Activated CD8-positive, alpha-beta memory T cell treated with anti-CD3 and anti-CD28 coated beads, Interleukin-2, amount 10 ng/mL, durations not matched to agents 7 days and 5 days (primary cell): ENCODE results near the gene IFT20. TPM values are rescaled to one million over a fixed set of nuclear protein-coding genes. Genes with fewer than 3 reads are reported as not detected.
A peak's percentile ranks its signal among the peaks of the same experiment; 100 is the strongest.

Experiments used
- ATAC-seq: fragments of 150-1000 bp; cut with Tn5 transposase; one replicate; pipeline ENCODE4 v1.10.0; 2021; ENCODE audit warnings: moderate library complexity
- CTCF ChIA-PET: fragments of 350-600 bp; sonication (Branson Sonifier 250); formaldehyde crosslinking; loops from one replicate; lab custom pipeline; 2021; ENCODE audit warnings: antibody characterized with exemption; lab: Charles Lee
- DNase-seq: peaks from one replicate; pipeline ENCODE4 v3.0.0-alpha.2; 2020
- H3K27ac Mint-ChIP-seq: one replicate; pipeline ENCODE4 v1.8.0; 2021; ENCODE audit warnings: mild to moderate bottlenecking, mixed read lengths
- H3K27me3 Mint-ChIP-seq: one replicate; pipeline ENCODE4 v1.8.0; 2021; ENCODE audit warnings: mixed read lengths
- H3K36me3 Mint-ChIP-seq: one replicate; pipeline ENCODE4 v1.8.0; 2021; ENCODE audit warnings: mild to moderate bottlenecking, mixed read lengths
- H3K4me1 Mint-ChIP-seq: one replicate; pipeline ENCODE4 v1.8.0; 2021; ENCODE audit warnings: mixed read lengths
- H3K4me3 Mint-ChIP-seq: one replicate; pipeline ENCODE4 v1.8.0; 2021; ENCODE audit warnings: mild to moderate bottlenecking, moderate library complexity, mixed read lengths
- H3K9me3 Mint-ChIP-seq: one replicate; pipeline ENCODE4 v1.8.0; 2022; ENCODE audit warnings: low read depth, mixed read lengths
- total RNA-seq, 2 experiments: library from RNA; stranded (reverse); gene quantifications; one replicate each; pipeline ENCODE4 v1.2.3, GENCODE V29; 2021

IFT20 gene, protein sequence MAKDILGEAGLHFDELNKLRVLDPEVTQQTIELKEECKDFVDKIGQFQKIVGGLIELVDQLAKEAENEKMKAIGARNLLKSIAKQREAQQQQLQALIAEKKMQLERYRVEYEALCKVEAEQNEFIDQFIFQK
- total RNA-seq, result 10 to 100 TPM; 20.2 to 22.8 TPM

DNA sequence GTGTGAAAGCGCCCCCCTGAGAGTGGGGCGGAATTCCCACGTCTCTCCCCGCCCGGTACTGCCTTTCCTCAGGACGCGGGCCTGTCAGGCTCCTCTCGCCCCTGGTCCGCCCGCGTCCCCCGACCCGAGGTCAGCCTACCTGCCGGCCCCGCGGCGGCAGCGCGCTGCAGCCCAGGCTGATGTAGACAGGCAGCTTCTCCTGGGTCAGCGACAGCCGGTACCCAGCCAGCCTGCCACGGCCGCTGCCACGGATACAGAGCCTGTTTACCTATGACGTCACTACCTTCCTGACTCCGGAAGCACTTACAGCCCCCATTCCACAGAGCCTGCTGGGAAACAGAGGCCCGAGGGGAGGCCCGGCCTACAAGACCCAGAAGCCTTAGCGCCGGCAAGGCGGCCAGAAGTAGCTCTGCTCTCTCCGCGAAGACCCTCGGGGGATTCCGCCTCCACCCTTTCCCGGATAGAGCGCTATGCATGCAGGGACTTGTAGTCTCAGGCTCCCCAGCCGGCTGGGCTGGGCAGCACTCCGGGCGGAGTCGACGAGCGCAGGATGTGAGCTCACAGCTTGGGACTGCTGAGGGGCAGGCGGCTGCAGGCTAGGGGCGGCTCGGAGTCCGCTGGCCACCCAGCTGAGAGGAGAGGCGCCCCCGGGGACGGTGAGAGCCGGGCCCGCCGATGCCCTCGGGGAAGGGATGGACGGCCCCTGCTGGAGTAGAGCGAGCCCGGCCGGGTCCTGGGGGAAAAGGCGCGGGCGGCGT lies at the start of gene IFT20, which contains the start of gene TNFAIP1:
Gene IFT20 (minus strand): TSS at position 272 of the 758 bp plus-strand sequence. CDS start 3,487 bp downstream, outside the sequence.
Gene TNFAIP1 (plus strand): TSS at position 561 of the 758 bp plus-strand sequence. CDS start 3,761 bp downstream, outside the sequence.
- peak; percentile 100 for DNase-seq
- H3K4me3 Mint-ChIP-seq, result peak within 1 kb of the TSS; percentile 97
- H3K27me3 Mint-ChIP-seq, result no peaks in the 10 kb centered on the region
- H3K36me3 Mint-ChIP-seq, result peaks cover 3% of the 10 kb centered on the region
- no peaks in the 10 kb centered on the region for H3K9me3 Mint-ChIP-seq
- peak within 1 kb of the TSS; percentile 92 for H3K27ac Mint-ChIP-seq
- CTCF ChIA-PET, result interaction anchor here (0.6 to 4.3 kb wide), 17 partner anchors 9 to 685 kb away, joined by 3 to 31 read pairs (median 3); partner anchors contain the start of genes BLTP2, POLDIP2 and TMEM97
- ATAC-seq, result peak; percentile 96
- peaks cover 36% of the 10 kb centered on the region for H3K4me1 Mint-ChIP-seq

DNA sequence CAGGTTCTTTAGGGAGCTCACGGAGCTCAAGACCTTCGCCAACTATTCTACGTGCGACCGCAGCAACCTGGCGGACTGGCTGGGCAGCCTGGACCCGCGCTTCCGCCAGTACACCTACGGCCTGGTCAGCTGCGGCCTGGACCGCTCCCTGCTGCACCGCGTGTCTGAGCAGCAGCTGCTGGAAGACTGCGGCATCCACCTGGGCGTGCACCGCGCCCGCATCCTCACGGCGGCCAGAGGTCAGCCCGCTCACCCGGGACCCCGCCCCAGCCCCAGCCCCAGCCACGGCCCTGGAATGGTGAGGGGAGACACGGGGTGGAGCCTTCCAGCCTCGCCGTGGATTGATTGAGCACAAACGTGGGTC lies 49.7 kb upstream of the IFT20 start:
- CTCF ChIA-PET, result interaction anchor here (0.7 to 3.0 kb wide), 6 partner anchors 12 to 166 kb away, joined by 3 to 17 read pairs (median 4); partner anchors contain the start of gene SLC46A1
- no peaks in the 10 kb centered on the region for H3K9me3 Mint-ChIP-seq

DNA sequence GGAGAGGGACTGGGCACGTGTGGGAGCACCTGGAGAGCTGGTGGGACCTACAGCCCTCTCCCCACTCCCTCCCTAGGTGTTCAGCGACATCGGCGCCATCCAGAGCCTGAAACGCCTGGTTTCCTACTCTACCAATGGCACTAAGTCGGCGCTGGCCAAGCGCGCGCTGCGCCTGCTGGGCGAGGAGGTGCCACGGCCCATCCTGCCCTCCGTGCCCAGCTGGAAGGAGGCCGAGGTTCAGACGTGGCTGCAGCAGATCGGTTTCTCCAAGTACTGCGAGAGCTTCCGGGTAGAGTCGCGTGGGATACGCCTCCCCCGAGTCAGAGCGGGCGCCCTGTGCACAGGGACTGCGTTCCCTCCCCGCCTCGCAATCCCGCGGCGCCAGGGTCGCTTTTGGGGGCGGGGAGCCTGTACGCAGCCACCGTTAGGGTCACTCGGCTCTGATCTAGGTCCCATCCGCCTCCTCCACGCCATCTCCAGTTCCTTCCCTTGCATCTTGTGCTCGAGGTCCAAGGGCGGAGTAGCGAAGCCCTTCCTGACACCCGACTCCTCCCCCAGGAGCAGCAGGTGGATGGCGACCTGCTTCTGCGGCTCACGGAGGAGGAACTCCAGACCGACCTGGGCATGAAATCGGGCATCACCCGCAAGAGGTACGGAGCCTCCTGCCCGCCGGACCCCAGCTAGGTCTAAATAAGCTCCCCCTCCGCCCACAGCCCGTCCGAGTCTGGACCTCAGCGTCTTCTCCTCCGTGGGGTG lies 49.2 kb upstream of the IFT20 start:
- CTCF ChIA-PET, result interaction anchor here (0.7 to 3.0 kb wide), 9 partner anchors 11 to 166 kb away, joined by 3 to 17 read pairs (median 3); partner anchors contain the start of genes IFT20, SLC46A1 and TNFAIP1
- ATAC-seq (peak; percentile 97), DNase-seq (peak; percentile 88)
- Mint-ChIP-seq H3K36me3 (peaks cover 12% of the 10 kb centered on the region), H3K9me3 (no peaks in the 10 kb centered on the region), H3K4me3 (peak overlapping the region; percentile 87), H3K27me3 (no peaks in the 10 kb centered on the region), H3K27ac (peak overlapping the region; percentile 77), H3K4me1 (peaks cover 22% of the 10 kb centered on the region)

More for the DNA sequence above, 49.7 kb upstream of the IFT20 start:
- Mint-ChIP-seq H3K27me3 (no peaks in the 10 kb centered on the region), H3K4me1 (peaks cover 22% of the 10 kb centered on the region), H3K36me3 (peaks cover 15% of the 10 kb centered on the region), H3K4me3 (peak overlapping the region; percentile 87), H3K27ac (peak overlapping the region; percentile 77)
- peak; percentile 29 for ATAC-seq
- no peak for DNase-seq

DNA sequence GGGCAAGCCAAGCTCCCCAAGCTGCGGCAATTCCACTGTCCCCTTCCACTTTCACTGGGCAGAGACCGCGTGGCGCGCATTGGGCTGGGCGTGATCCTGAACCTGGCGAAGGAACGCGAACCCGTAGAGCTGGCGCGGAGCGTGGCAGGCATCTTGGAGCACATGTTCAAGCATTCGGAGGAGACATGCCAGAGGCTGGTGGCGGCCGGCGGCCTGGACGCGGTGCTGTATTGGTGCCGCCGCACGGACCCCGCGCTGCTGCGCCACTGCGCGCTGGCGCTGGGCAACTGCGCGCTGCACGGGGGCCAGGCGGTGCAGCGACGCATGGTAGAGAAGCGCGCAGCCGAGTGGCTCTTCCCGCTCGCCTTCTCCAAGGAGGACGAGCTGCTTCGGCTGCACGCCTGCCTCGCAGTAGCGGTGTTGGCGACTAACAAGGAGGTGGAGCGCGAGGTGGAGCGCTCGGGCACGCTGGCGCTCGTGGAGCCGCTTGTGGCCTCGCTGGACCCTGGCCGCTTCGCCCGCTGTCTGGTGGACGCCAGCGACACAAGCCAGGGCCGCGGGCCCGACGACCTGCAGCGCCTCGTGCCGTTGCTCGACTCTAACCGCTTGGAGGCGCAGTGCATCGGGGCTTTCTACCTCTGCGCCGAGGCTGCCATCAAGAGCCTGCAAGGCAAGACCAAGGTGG lies 46.0 kb upstream of the IFT20 start:
- Mint-ChIP-seq H3K4me3 (no peak overlapping the region), H3K9me3 (no peaks in the 10 kb centered on the region), H3K4me1 (peaks cover 26% of the 10 kb centered on the region), H3K36me3 (peaks cover 8% of the 10 kb centered on the region), H3K27ac (no peak overlapping the region), H3K27me3 (no peaks in the 10 kb centered on the region)
- peak; percentile 54 for DNase-seq
- no peak for ATAC-seq
- CTCF ChIA-PET, result interaction anchor here (0.8 to 2.2 kb wide), 3 partner anchors 36 to 170 kb away, joined by 3 to 9 read pairs (median 3); no protein-coding TSS in a partner anchor

DNA sequence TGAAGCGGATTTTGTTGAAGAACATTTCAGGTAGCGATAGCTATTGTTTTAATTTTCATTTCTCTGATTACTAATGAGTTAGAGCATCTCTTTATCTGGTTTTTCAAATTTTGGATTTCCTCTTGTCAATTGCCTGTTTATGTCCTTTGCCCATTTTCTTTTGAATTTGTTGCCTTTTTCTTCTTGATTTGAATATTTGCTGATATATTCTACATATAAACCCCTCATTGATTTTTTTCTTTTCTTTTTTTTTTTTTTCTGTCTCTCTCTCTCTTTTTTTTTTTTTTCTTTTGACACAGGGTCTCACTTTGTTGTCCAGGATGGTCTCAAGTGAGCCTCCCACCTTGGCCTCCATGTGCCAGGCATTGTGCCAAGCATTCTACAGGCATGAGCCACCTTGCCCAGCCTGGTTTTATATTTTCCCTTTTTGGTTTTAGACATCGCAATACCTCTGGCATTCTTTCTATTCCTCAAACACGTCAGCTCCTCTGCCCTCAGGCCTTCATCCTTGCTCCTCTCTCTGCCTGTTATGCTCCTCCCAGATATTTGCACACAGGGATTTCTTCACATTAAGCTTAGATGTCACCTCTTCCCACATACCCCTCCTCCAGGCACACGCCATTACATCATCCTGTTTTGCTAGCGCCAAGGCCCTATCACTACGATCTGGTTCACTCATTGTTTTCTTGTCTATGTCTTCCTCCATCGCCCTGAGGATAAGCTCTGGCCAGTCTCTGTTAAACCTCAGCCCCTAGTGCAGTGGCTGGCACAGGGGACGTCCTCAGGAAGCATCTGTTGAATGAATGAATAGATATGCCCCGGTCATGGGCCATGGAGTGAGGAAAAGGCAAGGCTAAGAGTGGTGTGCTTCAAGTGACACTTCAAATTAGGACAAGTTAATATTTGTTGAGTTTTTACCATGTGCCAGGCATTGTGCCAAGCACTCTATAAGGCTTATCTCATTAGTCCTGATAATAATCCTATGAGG lies 44.8 kb upstream of the IFT20 start:
- peaks cover 20% of the 10 kb centered on the region for H3K4me1 Mint-ChIP-seq
- ATAC-seq (no peak), DNase-seq (no peak)
- peaks cover 8% of the 10 kb centered on the region for H3K36me3 Mint-ChIP-seq
- CTCF ChIA-PET, result interaction anchor here (0.7 to 1.3 kb wide), 4 partner anchors 16 to 810 kb away, joined by 3 to 4 read pairs (median 3); partner anchors contain the start of gene SEBOX
- no peaks in the 10 kb centered on the region for H3K27me3 Mint-ChIP-seq
- no peaks in the 10 kb centered on the region for H3K9me3 Mint-ChIP-seq
- H3K4me3 Mint-ChIP-seq, result no peak overlapping the region
- no peak overlapping the region for H3K27ac Mint-ChIP-seq

DNA sequence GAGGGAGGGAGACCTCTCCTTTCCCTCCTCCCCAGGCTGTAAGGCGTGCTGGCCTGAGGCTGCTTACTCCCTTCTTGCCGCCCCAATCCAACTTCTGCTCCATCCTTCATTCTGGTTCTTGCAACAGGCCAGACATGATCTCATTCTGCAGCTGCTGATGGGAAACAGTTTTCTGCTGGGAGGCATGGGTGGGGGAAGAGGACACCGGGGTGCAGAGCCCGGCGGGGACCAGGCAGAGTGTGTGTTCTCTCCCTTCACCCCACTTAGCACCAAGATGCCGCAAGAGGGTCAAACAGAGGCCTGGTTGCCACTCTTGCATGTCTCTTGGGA lies 37.6 kb upstream of the IFT20 start:
- Mint-ChIP-seq H3K27me3 (no peaks in the 10 kb centered on the region), H3K4me3 (peak overlapping the region; percentile 75), H3K27ac (no peak overlapping the region), H3K4me1 (peaks cover 21% of the 10 kb centered on the region), H3K36me3 (no peaks in the 10 kb centered on the region), H3K9me3 (no peaks in the 10 kb centered on the region)
- no peak for DNase-seq
- no peak for ATAC-seq
- CTCF ChIA-PET, result interaction anchor here (1.2 to 2.3 kb wide), 3 partner anchors 11 to 44 kb away, joined by 3 to 7 read pairs (median 7); partner anchors contain the start of genes IFT20 and TNFAIP1

DNA sequence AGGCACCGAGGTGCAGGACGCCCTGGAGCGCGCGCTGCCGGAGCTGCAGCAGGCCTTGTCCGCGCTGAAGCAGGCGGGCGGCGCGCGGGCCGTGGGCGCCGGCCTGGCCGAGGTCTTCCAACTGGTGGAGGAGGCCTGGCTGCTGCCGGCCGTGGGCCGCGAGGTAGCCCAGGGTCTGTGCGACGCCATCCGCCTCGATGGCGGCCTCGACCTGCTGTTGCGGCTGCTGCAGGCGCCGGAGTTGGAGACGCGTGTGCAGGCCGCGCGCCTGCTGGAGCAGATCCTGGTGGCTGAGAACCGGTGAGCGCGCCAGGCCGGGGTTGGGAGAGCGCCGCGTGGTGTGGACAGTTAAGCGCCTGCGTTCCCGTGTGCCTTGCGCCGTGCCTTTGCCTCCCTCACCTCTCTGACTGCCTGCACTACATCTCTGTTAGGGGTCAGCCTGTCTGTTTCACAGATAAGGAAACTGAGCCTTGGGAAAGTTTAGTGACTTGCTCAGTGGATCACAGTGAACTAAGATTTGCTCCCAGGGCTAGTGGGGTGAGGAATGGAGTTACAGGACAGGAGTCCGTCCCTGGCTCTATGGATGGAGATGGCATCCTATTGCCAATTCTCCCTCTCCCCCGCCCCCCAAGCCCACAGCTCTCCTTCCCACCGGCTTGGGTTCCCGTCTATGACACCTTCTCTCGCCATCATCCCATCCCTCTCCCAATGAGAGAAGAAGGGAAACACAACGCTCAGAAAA lies 37.1 kb upstream of the IFT20 start:
- no peak overlapping the region for H3K27ac Mint-ChIP-seq
- no peaks in the 10 kb centered on the region for H3K9me3 Mint-ChIP-seq
- CTCF ChIA-PET, result interaction anchor here (1.1 to 2.3 kb wide), 3 partner anchors 12 to 45 kb away, joined by 3 to 7 read pairs (median 6); partner anchors contain the start of genes IFT20 and TNFAIP1
- ATAC-seq, result peak; percentile 5
- peaks cover 20% of the 10 kb centered on the region for H3K4me1 Mint-ChIP-seq
- peak; percentile 46 for DNase-seq
- H3K27me3 Mint-ChIP-seq, result no peaks in the 10 kb centered on the region
- H3K4me3 Mint-ChIP-seq, result peak overlapping the region; percentile 75
- no peaks in the 10 kb centered on the region for H3K36me3 Mint-ChIP-seq

DNA sequence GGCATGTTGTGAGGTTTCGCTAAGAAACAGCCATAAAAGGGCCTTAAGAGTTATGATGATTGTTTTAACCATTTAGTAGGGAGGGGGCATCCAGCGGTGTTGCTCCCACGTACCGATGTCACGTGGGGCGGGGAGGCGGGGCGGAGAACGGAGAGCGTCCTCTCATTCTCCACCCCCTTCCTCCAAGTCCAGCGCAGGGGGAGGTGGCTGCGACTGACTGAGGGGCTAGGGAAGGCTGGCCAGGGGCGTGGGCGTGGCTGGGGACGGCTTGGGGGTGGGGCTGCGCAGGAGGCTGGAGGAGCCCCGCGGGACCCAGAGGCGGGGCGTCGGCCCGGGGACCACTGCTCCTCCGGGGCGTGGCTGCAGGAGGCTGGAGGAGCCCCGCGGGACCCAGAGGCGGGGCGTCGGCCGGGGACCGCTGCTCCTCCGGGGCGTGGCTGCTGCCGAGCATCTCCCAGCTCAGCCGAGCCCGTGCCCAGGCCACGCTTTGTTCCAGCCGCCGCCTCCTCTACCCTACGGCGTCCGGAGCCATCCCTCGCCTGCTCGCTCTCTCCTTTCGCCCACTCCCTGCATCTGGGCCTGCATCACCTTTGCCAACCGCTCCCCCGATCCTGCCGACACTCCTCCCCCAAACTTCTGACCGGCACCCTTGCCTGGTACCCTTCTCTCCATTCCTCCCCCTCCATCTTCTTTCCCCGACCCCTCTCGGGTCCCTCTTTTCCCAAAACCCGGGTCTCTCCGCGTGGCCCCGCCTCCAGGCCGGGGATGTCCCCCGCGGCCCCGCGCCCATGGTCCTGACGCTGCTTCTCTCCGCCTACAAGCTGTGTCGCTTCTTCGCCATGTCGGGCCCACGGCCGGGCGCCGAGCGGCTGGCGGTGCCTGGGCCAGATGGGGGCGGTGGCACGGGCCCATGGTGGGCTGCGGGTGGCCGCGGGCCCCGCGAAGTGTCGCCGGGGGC lies 36.3 kb upstream of the IFT20 start, which contains the start of gene SARM1:
Gene SARM1 (plus strand): TSS at position 450 of the 958 bp plus-strand sequence. CDS start 339 bp downstream, at position 789.
- H3K36me3 Mint-ChIP-seq, result no peaks in the 10 kb centered on the region
- CTCF ChIA-PET, result interaction anchor here (1.1 to 1.6 kb wide), 5 partner anchors 14 to 178 kb away, joined by 3 to 6 read pairs (median 3); partner anchors contain the start of genes IFT20, POLDIP2 and TNFAIP1
- no peaks in the 10 kb centered on the region for H3K9me3 Mint-ChIP-seq
- no peaks in the 10 kb centered on the region for H3K27me3 Mint-ChIP-seq
- peak within 1 kb of the TSS; percentile 77 for H3K27ac Mint-ChIP-seq
- DNase-seq (peak; percentile 96), ATAC-seq (peak; percentile 96)
- peaks cover 20% of the 10 kb centered on the region for H3K4me1 Mint-ChIP-seq
- H3K4me3 Mint-ChIP-seq, result peak within 1 kb of the TSS; percentile 82

DNA sequence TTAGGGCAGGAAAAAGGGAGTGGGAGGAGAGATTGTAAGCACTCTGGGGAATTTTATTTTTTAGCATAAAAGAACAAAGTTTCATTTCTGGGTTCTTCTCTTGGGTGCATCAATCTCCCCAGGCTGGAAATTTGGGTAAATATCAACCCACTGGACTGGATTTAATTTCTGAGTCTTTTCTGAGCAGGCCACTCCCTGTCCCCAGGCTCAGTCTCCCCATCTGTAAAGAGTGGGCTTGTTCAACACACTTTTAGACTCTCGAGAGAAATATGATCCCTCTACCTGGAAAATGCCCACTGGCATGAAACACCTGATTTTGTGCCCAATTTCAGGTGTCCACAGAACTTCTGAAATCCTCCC lies 35.5 kb upstream of the IFT20 start:
- ATAC-seq, result no peak
- CTCF ChIA-PET, result interaction anchor here (1.2 to 1.6 kb wide), 3 partner anchors 13 to 179 kb away, joined by 3 to 5 read pairs (median 3); partner anchors contain the start of gene POLDIP2
- Mint-ChIP-seq H3K27ac (peak overlapping the region; percentile 73), H3K4me1 (peaks cover 20% of the 10 kb centered on the region), H3K9me3 (no peaks in the 10 kb centered on the region), H3K27me3 (no peaks in the 10 kb centered on the region), H3K36me3 (no peaks in the 10 kb centered on the region), H3K4me3 (peak overlapping the region; percentile 82)
- no peak for DNase-seq
